Fibroblast of lung (primary cell): ENCODE data around the gene ENTPD3.

Experiments used
- CTCF ChIP-seq, 2 donors: IDR thresholded peaks in 1 of 2; conservative IDR thresholded peaks in 1 of 2; 1 replicate in 1 of 2; 2 replicates in 1 of 2; pipeline ENCODE4 v1.5.1; 2011 to 2012; ENCODE audit warnings: low read length in 2 of 2, control low read depth in 1 of 2, inconsistent platforms in 1 of 2, low read depth in 1 of 2, mild to moderate bottlenecking in 1 of 2
- EZH2 ChIP-seq: IDR thresholded peaks from 2 replicates; pipeline ENCODE4 v1.5.1; 2012; ENCODE audit warnings: low read length, control low read depth, mild to moderate bottlenecking; ENCODE audit errors: missing control alignments

GRCh38 chr3:40369716-40370115 lies 17.3 kb upstream of the ENTPD3 start:
- TF ChIP-seq CTCF (conservative IDR thresholded peaks at IDR 0.05 in 1 of 2, IDR thresholded peaks at IDR 0.05 in 1 of 2; ENCODE audit: low read depth in 1 of 2, low read length in 2 of 2): no peak
- TF ChIP-seq EZH2: no peak
